GM13976 (cell line): Measurements from ENCODE around the gene COL7A1.

ENCODE experiments used
- DNase-seq: peaks from one replicate; pipeline ENCODE4 v3.0.0; 2012; ENCODE audit warnings: low spot score
- in situ Hi-C: fragments of 300-500 bp; cut with MboI; formaldehyde crosslinking; loops from one replicate; pipeline ENCODE4 v1.12.0; 2022; ENCODE audit warnings: low sequenced_read_pairs, mixed read lengths, inconsistent platforms; ENCODE audit not compliant: unreplicated experiment
- TF ChIP-seq, protein P1 (sequence below): IDR thresholded peaks from 2 replicates; pipeline ENCODE4 v1.5.1; 2012; ENCODE audit warnings: borderline replicate concordance, mild to moderate bottlenecking; ENCODE audit not compliant: insufficient read depth; ENCODE audit errors: extremely low read depth, missing control alignments, control extremely low read depth

Gene COL7A1

DNA sequence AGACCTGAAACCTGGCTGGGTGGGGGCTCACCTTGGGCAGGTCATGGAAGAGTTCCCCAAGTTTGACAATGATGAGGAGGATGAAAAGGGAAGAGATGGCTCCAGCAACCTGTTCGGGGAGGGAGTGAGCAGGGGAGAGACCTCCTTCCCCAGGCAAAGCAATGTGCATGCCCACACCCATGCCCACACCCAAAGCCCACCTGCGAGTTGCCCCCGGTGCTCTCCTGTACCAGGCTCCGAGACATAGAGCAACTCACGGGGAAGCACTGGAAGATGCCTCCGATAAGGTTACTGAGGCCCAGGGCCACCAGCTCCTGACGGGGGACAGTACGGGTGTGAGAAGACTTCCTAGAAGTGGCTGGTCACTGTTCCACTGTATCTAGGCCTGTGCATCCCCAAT lies 35.3 kb upstream of the COL7A1 start:
- TF ChIP-seq, protein P1, sequence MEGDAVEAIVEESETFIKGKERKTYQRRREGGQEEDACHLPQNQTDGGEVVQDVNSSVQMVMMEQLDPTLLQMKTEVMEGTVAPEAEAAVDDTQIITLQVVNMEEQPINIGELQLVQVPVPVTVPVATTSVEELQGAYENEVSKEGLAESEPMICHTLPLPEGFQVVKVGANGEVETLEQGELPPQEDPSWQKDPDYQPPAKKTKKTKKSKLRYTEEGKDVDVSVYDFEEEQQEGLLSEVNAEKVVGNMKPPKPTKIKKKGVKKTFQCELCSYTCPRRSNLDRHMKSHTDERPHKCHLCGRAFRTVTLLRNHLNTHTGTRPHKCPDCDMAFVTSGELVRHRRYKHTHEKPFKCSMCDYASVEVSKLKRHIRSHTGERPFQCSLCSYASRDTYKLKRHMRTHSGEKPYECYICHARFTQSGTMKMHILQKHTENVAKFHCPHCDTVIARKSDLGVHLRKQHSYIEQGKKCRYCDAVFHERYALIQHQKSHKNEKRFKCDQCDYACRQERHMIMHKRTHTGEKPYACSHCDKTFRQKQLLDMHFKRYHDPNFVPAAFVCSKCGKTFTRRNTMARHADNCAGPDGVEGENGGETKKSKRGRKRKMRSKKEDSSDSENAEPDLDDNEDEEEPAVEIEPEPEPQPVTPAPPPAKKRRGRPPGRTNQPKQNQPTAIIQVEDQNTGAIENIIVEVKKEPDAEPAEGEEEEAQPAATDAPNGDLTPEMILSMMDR = no peak
- no peak for DNase-seq
- in situ Hi-C loops = no loop called here

DNA sequence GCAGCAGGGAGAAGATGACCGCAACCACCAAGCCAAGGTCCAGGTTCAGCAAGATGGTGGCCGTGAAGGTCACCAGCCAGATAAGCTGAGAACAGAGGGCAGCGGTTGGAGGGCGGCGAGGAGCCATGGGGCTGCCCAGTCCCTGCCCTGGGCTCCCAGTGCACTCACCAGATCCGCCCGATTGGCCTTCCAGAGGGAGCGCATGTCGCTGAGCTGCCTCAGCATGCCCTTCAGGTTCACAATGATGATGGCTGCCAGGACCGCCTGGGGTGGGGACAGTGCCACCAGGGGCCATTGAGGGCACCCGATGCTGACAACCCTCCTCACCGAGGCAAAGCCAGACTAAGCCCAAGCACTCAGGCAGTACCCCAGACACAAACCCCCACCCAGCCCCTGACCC lies 34.8 kb upstream of the COL7A1 start:
- in situ Hi-C loops = no loop called here
- DNase-seq = no peak
- TF ChIP-seq, protein P1 = no peak

DNA sequence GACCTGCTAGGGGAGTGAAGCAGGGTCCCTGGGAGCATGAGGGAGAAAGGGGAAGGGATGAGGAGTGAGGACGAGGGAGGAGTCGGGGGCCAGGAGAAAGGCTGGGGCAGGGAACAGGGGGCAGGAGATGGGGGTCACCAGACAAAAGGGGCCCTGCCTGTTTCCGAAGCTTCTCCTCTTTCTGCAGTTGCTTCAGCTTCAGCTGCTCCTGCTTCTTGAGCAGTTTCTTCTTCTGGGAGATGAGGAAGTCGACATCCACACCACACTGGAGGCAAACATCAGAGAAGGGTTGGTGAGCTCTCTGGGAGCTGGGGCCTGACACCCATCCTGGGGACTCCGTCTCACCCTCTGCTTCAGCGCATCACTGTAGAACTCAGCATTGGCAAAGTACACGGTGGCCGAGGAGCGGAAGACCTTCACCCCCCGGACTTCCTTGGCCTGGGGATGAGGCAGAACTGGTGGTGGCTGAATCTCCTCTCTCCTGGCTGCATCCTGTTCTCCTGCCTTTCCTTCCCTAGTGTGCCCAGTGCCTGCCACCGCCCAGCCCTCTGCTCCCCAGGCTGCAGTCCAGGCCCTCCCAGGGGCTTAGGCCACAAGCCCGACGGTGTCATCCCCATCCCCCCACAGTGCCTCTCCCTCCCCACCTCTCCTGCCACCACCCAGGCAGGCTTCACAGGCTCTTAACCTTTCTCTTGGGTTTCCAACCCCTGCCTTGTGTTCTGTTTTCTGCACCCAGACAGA lies 33.3 kb upstream of the COL7A1 start:
- DNase-seq = no peak
- TF ChIP-seq, protein P1 = no peak
- in situ Hi-C loops = no loop called here

DNA sequence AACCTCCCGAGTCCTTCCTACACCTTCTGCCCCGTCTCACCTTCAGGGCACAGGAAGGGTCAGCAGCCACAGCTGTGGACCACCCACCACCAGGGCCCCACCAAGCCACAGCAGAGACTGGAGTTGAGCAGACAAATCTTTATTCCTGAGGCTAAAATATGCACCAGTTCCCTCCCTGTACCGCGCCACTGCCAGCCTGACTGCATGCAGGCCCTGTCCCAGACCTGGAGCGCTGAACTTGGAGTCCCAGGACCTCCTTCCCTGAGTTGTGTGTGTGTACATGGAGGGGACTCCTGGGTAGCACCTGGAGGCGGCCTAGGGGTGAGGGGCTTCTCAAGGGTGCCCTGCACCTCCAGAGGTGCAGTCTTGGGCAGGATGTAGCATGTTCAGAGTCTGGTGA lies 30.5 kb upstream of the COL7A1 start:
- DNase-seq = no peak
- TF ChIP-seq, protein P1 = no peak
- in situ Hi-C loops = no loop called here

DNA sequence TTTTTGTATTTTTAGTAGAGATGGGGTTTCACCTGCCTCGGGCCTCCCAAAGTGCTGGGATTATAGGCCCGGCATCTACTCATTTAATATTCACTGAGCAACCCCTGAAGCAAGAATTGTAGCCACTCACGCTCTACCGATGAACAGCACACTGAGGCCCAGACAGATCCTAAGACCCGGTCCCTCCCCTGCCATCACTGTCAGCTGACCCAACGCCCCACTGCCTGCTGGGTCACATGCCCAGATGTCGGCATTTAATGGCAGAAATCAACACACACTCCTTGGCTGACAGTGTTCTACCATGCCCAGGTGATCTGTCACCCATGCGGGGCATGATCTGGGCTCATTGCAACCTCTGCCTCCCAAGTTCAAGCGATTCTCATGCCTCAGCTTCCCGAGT lies 29.6 kb upstream of the COL7A1 start:
- DNase-seq = no peak
- TF ChIP-seq, protein P1 = no peak
- in situ Hi-C loops = no loop called here

DNA sequence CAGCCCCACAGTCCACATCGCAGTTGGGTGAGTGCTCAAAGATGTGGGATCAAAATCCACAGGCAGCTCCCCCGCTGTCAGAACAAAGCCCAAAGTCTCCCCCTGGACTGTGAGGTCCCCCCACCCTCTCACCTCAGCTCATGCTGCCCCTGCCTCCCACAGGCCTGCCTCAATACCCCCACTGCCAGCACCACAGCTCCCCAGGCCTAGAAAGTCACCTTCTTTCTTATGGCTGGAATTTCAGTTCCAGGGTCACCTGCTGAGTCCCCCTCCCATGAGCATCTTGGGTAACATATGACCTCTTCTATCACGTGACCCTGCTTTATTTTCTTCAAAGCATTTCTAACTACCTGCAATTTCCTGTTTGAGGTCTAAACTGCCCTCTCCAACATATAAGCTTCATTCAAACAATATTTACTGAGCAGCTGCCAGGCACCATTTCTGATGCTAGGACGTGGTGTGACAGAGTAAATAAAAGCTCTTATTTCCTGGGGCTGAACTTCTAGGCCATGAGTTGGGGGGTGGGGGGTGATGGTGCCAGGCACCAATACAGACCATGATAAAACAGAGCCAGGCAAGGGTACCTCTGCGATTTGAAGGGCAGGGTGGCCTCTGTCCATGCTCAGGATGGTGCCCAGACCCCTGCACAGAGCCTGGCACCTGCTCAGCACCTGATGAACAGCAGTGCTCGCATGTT lies 28.9 kb upstream of the COL7A1 start:
- in situ Hi-C loops = no loop called here
- DNase-seq = no peak
- TF ChIP-seq, protein P1 = no peak
